ENCODE results near the gene IGSF9.

DNA sequence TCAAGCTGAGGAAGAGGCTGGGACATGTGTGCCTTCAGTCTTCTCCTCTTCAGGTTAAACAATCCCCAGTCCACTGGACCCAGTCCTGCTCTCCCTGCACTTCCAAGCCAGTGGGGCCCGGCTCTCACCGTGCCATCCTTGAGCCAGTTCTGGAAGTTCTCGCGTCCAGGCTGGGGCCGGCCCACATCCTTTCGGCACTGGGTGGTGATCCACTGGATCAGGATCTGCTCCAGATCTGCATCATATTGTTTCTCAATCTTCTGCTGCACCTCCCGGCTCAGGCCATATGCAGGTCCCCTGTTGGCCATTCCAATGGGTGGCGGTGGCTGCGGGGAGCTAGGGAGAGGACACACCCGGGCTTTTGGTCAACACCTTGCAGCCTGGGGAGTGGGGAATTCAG is 25.2 kb downstream of the IGSF9 start:
- TF ChIP-seq SUZ12 (IDR thresholded peaks at IDR 0.05) = no peak
- no peak for TF ChIP-seq FOXM1 (IDR thresholded peaks at IDR 0.05; ENCODE audit: borderline replicate concordance)
- TF ChIP-seq CTBP1 (IDR thresholded peaks at IDR 0.05; ENCODE audit: borderline replicate concordance) = no peak
- TF ChIP-seq FOXK2 (IDR thresholded peaks at IDR 0.05) = no peak
- TF ChIP-seq SP1 (IDR thresholded peaks at IDR 0.05) = no peak
